Mucosa of descending colon (tissue), 3 donors: ENCODE data around the gene CARD19. TPM values are rescaled to one million over a fixed set of nuclear protein-coding genes. Genes with fewer than 3 reads are reported as not detected.

Experiments
- ATAC-seq: fragments of 200-7000 bp; cut with Tn5 transposase; one replicate; pipeline ENCODE4 v1.9.1; 2020; ENCODE audit warnings: mild to moderate bottlenecking, moderate library complexity
- DNase-seq, 3 donors: peaks; one replicate each; pipeline ENCODE4 v3.0.0-alpha.2; 2020
- H3K36me3 ChIP-seq: fragments of 200-600 bp; one replicate; pipeline ENCODE4 v1.8.0; 2021; ENCODE audit warnings: low read depth, mild to moderate bottlenecking
- H3K4me1 ChIP-seq: fragments of 200-600 bp; one replicate; pipeline ENCODE4 v1.8.0; 2021; ENCODE audit warnings: low read depth, mild to moderate bottlenecking
- H3K4me3 ChIP-seq: fragments of 200-600 bp; one replicate; pipeline ENCODE4 v1.8.0; 2021; ENCODE audit warnings: mild to moderate bottlenecking
- H3K9me3 ChIP-seq: fragments of 200-600 bp; one replicate; pipeline ENCODE4 v1.8.0; 2021; ENCODE audit warnings: mild to moderate bottlenecking
- CTCF ChIP-seq: fragments of 200-600 bp; IDR thresholded peaks from one replicate; pipeline ENCODE4 v1.8.0; 2022; ENCODE audit warnings: antibody characterized with exemption, mild to moderate bottlenecking
- intact Hi-C, 2 donors: fragments of 100-400 bp; cut with DNase I in 1 of 2; cut with micrococcal nuclease in 1 of 2; formaldehyde crosslinking; loops; one replicate each; pipeline versions ENCODE4 v1.11.0 to v1.11.1; 2022; cut with DNase I, micrococcal nuclease
- total RNA-seq, 3 donors: library from RNA; stranded (reverse); fragmentation: NEBNext Ultra II Directional in 2 of 3; extraction: Animal tissue kit (Norgen Biotek cat#: 25700) in 2 of 3; gene quantifications; one replicate each; pipeline versions ENCODE4 v1.2.1 to v1.2.4, GENCODE V29; 2021 to 2023
- donor health status: DM: no; HTN: no; CAD: no; lungs with moderate emphysema.
- donor health status: DM: no; HTN: no; CAD: no.
- donor health status: DM: no; HTN: yes; CAD: no.

Gene CARD19
- total RNA-seq, 3 donors from 2014 or later: 39.1 to 47.8 (median 44.2) TPM

DNA sequence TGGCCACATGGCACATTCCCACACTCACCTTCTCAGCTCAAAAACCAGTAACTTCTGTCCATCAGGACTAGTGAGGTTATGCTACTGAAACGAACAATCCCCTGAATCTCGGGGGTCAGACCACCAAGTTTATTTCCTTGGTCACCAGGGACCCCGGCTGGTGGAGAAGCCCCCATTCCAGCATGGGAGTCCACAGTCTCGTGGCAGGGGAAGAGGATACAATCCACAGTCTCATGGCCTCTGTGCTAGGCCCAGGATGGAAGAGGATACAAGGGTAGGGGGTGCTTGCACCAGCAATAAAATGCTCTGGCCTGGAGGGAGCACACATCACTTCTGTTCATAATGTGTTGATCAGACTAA is 7.4 kb upstream of the CARD19 start:
- no peaks in the 10 kb centered on the region for H3K36me3 ChIP-seq
- peak in 2 of 3 donors; percentile 6 to 10 for DNase-seq
- H3K4me3 ChIP-seq: no peak overlapping the region
- TF ChIP-seq CTCF: no peak
- intact Hi-C loops: no loop called here
- H3K9me3 ChIP-seq: no peaks in the 10 kb centered on the region
- peaks cover 8% of the 10 kb centered on the region for H3K4me1 ChIP-seq
- ATAC-seq: no peak

DNA sequence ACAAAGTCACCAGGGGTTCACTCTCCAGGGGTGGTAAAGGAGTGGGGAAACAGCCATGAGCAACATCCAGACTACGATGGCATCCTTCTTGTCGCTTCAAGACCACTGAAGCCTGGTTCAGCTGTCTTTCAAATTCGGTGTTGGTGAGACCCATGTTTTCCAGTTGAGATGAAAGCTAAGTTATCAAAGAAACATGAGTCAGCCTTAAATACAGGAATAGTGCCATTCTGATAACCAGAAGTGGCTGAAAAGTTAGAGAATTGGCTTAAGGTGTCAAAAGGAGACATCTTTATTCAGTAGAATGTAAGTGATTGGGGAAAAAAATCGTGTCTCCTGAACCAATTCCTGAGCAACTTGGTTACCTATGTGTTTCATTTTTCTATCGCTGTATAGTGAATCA is 7.0 kb upstream of the CARD19 start:
- H3K4me3 ChIP-seq: no peak overlapping the region
- intact Hi-C loops: no loop called here
- no peaks in the 10 kb centered on the region for H3K36me3 ChIP-seq
- peaks cover 12% of the 10 kb centered on the region for H3K4me1 ChIP-seq
- no peaks in the 10 kb centered on the region for H3K9me3 ChIP-seq
- no peak for DNase-seq
- TF ChIP-seq CTCF: no peak
- no peak for ATAC-seq

DNA sequence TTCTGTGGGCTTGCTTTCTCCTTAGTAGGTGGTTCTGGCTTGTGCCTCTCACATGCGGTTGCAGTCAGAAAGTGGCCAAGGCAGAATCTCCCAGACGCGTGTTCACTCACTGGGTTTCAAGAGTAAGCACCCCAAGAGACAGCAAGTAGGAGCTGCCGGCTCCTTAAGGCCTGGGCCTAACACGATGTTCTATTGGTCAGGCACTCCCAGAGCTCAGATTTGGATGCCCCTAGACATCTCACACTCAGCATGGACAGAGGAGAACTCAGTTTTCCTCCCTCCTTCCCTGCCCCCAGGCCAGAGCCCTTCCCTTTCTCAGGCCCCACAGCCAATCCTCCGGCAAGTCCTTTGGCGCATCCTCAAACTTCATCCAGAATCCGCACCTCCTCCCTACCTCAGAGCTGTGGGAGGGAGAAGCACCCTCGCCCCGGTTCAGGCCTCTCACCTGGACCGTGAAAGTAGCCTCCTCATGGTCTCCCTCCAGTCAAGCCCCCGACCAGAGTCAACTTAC is 6.5 kb upstream of the CARD19 start:
- H3K36me3 ChIP-seq: no peaks in the 10 kb centered on the region
- peak in 2 of 3 donors; percentile 21 to 22 for DNase-seq
- no peak overlapping the region for H3K4me3 ChIP-seq
- H3K4me1 ChIP-seq: peaks cover 16% of the 10 kb centered on the region
- TF ChIP-seq CTCF: no peak
- H3K9me3 ChIP-seq: no peaks in the 10 kb centered on the region
- ATAC-seq: no peak
- intact Hi-C loops: no loop called here

DNA sequence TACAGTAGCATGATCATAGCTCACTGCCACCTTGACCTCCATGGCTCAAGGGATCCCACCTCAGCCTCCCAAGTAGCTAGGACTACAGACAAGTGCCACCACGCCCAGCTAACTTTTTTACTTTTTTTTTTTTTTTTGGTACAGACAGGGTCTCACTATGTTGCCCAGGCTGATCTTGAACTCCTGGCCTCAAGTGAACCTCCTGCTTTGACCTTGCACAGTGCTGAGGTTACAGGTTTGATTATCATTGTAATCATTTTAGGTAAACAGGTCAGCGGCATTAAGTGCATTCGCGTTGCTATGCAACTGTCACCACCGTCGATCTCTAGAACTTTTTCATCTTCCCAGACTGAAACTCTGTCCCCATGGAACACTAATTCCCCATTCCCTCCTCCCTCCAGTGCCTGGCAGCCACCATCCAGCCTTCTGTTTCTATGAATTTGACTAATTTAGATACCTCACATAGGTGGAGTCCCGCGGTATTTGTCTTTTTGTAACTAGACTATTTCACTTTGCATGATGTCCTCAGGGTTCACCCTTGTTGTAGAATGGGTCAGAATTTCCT is 5.8 kb upstream of the CARD19 start:
- ATAC-seq (no peak), DNase-seq (peak in 2 of 3 donors; percentile 3 to 7)
- H3K4me1 ChIP-seq: peaks cover 21% of the 10 kb centered on the region
- no peaks in the 10 kb centered on the region for H3K36me3 ChIP-seq
- intact Hi-C loops: no loop called here
- TF ChIP-seq CTCF: no peak
- no peaks in the 10 kb centered on the region for H3K9me3 ChIP-seq
- H3K4me3 ChIP-seq: no peak overlapping the region

DNA sequence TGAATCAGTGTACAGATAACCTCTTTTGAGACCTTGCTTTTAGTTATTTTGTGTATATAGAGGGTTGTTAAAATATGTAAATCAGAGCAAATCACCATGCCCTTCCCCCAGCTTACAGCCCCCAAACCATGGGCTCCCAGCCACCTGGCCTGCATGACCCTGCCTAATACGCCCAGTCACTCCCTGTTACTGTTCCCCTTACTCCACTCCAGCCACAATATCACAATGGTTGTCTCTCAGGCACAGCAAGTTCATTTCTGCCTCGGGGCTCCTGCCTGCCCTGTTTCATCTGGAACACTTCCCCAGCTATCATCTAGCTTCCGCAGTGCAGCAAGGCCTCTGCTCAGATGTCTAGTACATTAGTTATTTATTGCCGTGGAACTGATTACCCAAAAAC is 5.0 kb upstream of the CARD19 start:
- ATAC-seq: no peak
- H3K36me3 ChIP-seq: no peaks in the 10 kb centered on the region
- intact Hi-C loops: no loop called here
- H3K4me3 ChIP-seq: no peak overlapping the region
- DNase-seq: peak in 2 of 3 donors; percentile 21
- no peak for TF ChIP-seq CTCF
- no peaks in the 10 kb centered on the region for H3K9me3 ChIP-seq
- peaks cover 21% of the 10 kb centered on the region for H3K4me1 ChIP-seq
